Measurements from ENCODE around the gene FBXO27.

FBXO27 gene

DNA sequence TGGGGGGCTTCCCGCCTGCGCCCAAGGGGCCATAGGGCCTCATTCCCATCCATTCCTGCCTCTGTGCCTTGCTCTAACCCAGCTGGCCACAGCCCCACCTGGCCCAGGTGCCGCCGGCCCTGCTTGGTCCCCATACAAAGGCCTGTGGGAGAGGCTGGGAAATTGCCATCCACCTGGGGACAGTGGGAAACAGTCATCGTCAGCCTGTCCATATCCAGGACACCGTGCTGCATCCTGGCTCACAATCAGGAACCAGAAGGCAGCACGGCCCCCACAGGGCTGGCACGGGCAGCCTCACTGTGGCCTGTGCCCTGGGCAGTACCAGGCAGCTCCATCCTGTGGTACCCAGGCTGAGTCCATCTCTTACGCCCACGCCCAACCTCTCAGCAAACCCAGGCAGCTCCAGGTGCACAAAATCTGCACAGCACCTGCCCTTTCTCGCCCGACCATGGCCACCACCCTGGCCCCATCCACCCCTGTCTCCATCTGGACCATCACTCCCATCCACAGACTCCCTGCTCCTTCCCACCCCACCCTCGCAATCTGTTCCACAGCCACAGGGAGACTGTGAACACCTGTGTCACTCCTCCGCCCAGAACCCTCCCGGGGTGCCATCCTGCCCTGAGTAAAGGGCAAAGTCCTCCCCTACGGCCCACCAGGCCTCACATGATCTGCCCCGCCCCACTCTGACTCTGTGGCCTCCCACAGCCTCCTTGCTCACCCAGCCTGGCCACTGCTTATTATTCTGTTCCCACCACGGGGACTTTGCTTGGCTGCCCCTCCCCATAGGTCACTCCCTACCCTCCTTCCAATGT, 21.1 kb upstream of the FBXO27 start:
- TF ChIP-seq POLR2A (IDR thresholded peaks at IDR 0.05; ENCODE audit: low read length) (no peak), GATA1 (IDR thresholded peaks at IDR 0.05; ENCODE audit: low read depth, low read length) (no peak)
- no peak for DNase-seq

DNA sequence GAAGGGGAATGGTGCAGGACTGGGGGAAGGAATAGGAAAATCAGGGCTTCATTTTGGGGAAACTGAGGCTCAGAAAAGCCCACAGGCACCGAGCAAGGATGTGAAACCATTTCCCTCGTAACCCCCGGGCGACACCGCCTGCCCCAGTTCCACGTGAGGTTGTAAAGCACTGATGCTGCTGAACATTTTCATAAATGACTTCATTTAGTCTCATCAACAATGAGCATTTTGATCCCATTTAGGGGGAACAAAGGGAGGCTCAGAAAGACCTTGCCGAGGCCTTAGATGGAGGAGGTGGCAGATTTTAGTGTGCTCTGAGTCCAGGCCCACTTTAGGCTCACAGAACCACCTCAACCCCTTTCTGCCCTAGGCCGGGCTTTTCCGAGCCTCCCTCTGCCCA, 20.5 kb upstream of the FBXO27 start:
- DNase-seq: no peak
- TF ChIP-seq POLR2A (IDR thresholded peaks at IDR 0.05; ENCODE audit: low read length) (no peak), GATA1 (IDR thresholded peaks at IDR 0.05; ENCODE audit: low read depth, low read length) (no peak)

DNA sequence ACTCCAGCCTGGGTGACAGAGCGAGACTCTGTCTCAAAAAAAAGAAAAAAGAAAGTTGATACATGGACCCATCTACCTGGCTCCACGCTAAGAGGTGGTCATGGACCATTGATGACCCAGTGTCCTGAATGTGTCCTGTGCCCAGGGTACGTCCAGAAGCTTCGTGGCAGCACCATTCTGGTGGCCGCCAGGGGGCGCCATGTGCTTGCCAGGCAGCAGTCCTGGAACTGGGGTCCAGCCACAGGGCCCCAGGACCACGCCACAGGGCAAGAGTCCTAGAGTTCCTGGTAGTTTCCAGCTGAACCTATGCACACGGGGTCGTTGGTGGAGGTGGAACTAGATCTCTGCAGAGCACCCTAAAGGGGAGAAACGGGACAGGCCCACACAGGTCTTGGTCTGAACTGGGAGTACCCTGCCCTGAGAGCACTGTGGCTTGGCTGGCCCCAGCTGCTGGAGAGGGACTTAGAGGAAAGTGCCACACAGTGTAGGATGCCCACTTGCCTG, 19.9 kb upstream of the FBXO27 start:
- peak; percentile 67 to 81 for DNase-seq

DNA sequence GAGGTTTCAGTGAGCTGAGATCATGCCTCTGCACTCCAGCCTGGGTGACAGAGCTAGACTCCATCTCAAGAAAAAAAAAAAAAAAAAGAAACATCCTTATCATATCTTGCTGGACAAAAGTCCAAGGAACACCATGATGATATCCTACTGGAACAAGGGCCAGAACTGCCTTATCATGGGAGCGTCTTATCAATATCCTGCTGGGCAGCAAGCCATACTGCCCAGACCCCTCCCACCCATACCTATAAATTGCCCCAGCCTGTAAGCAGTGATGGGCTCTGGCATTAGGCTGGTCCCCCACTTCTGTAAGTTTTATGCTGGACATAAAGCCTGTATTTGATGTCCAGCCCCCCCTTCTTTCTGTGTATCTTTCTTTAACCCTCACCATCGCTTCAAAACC, 14.7 kb upstream of the FBXO27 start:
- TF ChIP-seq GATA1 (IDR thresholded peaks at IDR 0.05; ENCODE audit: low read depth, low read length): no peak
- TF ChIP-seq POLR2A (IDR thresholded peaks at IDR 0.05; ENCODE audit: low read length): no peak
- no peak for DNase-seq

More for the DNA sequence above, 19.9 kb upstream of the FBXO27 start:
- TF ChIP-seq POLR2A (IDR thresholded peaks at IDR 0.05; ENCODE audit: low read length) (no peak), GATA1 (IDR thresholded peaks at IDR 0.05; ENCODE audit: low read depth, low read length) (no peak)

DNA sequence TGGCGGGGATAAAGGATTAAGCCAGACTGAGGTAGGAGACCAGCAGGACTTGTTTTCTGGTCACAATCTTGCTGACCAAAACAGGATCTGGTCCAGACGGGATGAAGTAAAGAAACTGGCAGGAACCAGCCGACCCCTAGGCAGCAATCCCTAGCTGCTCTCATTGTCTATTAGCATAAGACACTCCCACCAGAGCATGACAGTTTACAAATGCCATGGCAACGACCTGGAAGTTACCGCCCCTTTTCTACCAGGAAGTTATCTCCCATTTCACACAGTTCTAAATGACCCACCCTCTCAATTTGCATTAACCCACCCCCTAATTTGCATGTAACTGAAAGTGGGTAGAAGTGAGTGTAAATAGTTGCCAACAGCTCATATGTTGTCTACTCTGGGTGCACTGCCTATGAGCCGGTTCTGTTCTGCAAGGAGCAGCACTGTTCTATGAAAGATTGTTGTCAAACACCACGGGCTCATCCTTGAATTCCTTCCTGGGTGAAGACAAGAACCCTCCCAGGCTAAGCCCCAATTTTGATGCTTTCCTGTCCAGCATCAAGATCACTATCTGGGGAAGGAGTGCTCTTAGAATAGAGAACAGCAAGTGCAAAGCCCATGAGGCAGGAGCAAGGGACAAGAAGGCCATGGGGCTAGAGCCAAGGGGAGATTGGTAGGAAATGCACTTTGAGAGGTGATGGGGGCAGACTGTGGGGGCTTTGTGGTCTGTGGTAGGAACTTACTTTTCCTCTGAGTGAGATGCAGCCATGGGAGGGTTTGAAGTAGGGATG, 13.9 kb upstream of the FBXO27 start:
- TF ChIP-seq GATA1 (IDR thresholded peaks at IDR 0.05; ENCODE audit: low read depth, low read length) (no peak), POLR2A (IDR thresholded peaks at IDR 0.05; ENCODE audit: low read length) (no peak)
- peak; percentile 23 to 39 for DNase-seq

DNA sequence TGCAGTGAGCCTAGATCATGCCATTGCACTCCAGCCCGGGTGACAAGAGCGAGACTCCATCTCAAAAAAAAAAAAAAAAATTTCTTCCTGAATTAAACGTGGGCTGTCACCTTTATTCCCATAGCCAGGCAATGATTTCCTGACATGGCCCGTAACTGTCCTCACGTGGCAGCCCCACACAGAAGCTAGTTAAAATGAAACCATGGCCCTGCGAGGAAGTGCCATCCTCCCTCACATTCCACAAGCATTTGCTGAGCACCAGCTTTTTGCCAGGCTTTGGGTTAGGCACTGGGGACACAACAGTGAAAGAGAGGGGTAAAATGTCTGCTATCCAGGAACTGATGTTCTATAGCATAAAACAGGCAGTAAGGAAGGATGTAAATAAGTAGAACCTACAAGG, 13.2 kb upstream of the FBXO27 start:
- no peak for DNase-seq

DNA sequence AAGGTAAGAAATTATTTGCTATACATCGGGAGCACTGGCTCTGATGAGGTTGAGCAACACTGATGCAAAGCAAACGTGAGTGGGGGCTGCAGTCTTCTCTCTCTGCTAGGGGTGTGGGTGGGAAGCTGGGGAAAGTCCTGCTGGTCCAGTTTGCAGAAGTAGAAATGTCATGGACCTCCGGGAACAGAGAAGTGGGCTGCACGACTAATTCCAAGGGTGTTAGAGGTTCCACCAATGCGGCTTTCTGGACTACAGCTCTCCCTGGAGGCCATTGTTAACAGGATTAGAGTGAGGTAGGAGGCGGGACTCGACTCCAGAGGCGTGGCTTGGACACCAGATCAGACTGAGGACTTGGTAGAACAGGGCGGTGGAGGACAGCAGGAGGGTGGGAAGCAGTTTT, 5.7 kb upstream of the FBXO27 start:
- TF ChIP-seq POLR2A (IDR thresholded peaks at IDR 0.05; ENCODE audit: low read length) (no peak), GATA1 (IDR thresholded peaks at IDR 0.05; ENCODE audit: low read depth, low read length) (no peak)
- peak in 1 of 2 experiments; percentile 18 for DNase-seq

More for the DNA sequence above, 13.2 kb upstream of the FBXO27 start:
- TF ChIP-seq POLR2A (IDR thresholded peaks at IDR 0.05; ENCODE audit: low read length) (no peak), GATA1 (IDR thresholded peaks at IDR 0.05; ENCODE audit: low read depth, low read length) (no peak)

DNA sequence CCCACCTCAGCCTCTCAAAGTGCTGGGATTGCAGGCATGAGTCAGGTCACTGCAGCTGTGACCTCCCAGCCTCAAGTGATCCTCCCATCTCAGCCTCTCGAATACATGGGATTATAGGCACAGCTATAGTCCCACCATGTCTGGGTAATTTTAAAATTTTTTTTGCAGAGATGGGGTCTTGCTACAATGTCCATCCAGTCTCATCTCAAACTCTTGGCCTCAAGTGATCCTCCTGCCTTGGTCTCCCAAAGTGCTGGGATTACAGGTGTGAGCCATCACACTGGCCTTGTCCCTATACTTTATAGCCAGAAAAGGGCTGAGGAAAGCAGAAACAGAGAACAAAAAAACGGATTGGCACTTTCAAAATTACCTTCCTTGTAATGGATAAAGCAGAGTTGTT, 4.8 kb upstream of the FBXO27 start:
- DNase-seq: no peak
- TF ChIP-seq GATA1 (IDR thresholded peaks at IDR 0.05; ENCODE audit: low read depth, low read length) (no peak), POLR2A (IDR thresholded peaks at IDR 0.05; ENCODE audit: low read length) (no peak)

DNA sequence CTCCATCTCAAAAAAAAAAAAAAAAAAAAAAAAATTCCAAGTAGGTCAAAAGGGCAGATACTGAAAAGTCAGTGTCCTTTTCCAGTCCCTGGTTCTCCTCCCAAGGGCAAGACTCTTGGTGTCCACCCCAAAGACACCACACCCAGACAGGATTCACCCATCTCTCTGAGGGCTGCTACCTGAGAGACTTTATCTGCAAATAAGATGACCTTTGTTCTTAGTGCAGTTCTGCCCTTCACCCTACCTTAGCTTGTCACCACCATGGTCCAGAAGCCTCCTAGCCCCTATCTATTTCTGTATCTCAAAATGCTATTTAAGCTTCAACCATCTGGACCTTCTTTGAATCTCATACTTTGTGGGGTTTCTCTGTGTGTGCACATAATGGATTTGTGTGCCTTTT, 4.2 kb upstream of the FBXO27 start:
- TF ChIP-seq GATA1 (IDR thresholded peaks at IDR 0.05; ENCODE audit: low read depth, low read length): no peak
- TF ChIP-seq POLR2A (IDR thresholded peaks at IDR 0.05; ENCODE audit: low read length): no peak
- no peak for DNase-seq

DNA sequence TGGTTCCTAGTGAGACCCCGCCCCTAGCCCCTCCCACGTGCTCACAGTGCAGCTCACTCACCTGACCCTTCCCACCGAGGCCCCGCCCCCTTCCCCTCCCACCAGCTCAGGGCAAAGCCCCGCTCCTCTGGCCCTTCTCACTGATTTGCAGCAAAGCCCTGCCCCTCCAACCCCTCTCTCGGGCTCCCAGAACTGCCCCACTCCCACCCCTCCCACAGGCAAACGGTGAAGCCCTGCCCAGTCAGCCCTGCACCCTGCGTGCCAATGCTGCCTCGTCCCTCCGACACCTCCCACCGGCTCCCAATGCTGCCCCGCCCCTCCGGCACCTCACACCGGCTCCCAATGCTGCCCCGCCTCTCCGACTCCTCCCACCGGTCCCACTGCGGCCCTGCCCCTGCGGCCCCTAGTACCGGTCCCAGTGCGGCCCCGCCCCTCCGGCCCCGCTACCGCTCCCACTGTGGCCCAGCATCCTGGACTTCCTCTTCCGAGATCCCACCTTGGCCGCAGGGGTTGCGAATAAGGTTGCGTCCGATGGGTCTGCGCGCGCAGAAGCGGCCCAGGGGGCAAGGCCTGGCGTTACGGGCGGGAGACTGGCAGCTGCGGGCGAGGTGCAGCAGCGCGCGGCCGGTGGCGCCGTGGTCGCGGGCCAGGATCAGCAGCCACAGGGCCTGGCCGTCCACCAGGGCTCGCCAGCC, 834 bp downstream of the FBXO27 start:
- peak; percentile 58 to 62 for DNase-seq
- TF ChIP-seq POLR2A (IDR thresholded peaks at IDR 0.05; ENCODE audit: low read length) (no peak), GATA1 (IDR thresholded peaks at IDR 0.05; ENCODE audit: low read depth, low read length) (no peak)

DNA sequence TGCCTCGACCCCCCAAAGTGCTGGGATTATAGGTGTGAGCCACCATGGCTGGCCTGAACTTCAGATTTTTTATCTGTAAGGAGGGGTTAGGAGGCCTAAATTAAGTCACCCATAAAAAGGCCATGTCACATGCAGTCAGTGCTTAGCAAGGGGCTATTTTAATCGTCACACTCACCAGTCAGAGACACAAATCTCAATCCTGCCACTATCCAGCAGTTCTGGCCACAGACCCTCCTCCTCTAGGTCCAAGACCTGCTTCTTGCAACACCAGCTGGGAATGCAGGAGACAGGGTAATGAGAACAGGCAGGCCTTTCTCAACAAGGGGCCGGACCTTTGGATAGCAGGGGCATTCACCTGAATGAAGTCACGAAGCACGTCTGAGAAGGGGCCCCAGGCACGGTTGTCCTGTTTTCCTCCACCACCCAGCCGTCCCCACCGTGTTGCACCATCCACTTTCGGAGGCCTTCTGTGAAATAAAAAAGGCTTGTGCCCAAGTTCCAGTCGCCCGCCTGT, 1.4 kb downstream of the FBXO27 start:
- DNase-seq: no peak
- TF ChIP-seq POLR2A (IDR thresholded peaks at IDR 0.05; ENCODE audit: low read length) (no peak), GATA1 (IDR thresholded peaks at IDR 0.05; ENCODE audit: low read depth, low read length) (no peak)

DNA sequence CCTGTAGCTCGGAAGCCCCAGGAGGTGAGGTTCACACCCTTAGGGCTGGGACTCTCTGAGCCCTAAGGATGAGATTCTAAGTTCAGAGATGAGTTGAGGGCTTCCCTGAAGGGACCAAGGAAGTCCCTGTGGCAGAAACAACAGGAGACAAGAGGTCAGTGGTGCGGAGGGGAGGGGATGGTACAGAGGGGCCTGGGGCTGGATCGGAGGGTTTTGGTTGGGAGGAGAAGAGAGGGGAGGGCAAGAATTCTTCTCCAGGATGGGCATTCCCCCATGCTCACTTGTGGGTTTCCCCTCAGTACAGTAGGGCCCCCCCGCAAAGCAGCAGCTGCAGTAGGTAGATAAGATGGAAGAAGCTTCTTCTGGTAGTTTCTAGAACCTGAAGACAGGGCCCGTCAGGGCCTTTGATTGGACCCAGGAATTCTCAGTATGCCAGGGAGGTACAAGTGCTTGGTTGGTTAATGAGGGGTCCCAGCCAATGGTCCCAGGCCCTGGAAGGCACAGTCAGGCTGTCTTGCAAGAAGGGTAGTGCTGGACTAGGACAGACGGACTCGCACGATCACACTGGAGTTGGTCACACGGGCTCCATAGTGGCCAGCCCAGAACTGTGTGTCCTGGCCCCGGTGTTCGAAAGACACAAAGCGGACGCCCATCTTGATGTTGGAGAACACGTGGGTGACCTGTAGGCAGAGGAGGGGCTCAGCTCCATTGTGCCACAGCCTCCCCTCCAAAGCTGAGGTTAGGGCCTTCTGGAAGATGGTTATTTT, 7.3 kb downstream of the FBXO27 start:
- DNase-seq: no peak
- TF ChIP-seq POLR2A (IDR thresholded peaks at IDR 0.05; ENCODE audit: low read length): no peak
- no peak for TF ChIP-seq GATA1 (IDR thresholded peaks at IDR 0.05; ENCODE audit: low read depth, low read length)

DNA sequence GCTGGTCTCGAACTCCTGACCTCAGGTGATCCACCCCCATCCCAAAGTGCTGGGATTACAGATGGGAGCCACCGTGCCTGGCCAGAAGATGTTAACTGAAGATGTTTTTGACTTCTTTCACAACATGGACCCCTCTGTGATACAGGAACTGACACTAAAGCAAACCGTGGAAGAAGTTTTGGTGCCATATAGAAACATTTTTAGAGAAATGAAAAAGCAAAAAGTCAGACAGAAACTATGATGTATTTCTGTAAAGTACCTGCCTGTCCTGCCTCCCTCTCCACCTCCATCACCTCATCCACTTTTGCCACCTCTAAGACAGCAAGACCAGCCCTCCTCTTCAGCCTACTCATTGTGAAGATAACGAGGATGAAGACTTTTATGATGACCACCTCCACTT, 11.3 kb downstream of the FBXO27 start:
- no peak for DNase-seq
- TF ChIP-seq POLR2A (IDR thresholded peaks at IDR 0.05; ENCODE audit: low read length) (no peak), GATA1 (IDR thresholded peaks at IDR 0.05; ENCODE audit: low read depth, low read length) (no peak)

Measured in erythroblast (primary cell).